ENCODE data around the gene GSTA5.

- no peak for TF ChIP-seq CTCF (IDR thresholded peaks at IDR 0.05)
- TF ChIP-seq POLR2A (IDR thresholded peaks at IDR 0.05), result no peak
- TF ChIP-seq POLR2AphosphoS5 (IDR thresholded peaks at IDR 0.05), result no peak
- no peak for TF ChIP-seq EP300 (IDR thresholded peaks at IDR 0.05)
Observed at GRCh38 chr6:52868240-52868639, 27.6 kb upstream of the GSTA5 start.

Data from sigmoid colon (tissue), 4 donors.